GM19395 (cell line): Measurements from ENCODE around the gene TMEM53.

ENCODE experiments used
- ATAC-seq: cut with Tn5 transposase; IDR thresholded peaks from one replicate; pipeline ENCODE4 v1.9.1; 2021; ENCODE audit warnings: mild to moderate bottlenecking, moderate library complexity; ENCODE audit not compliant: unreplicated experiment

The TMEM53 gene

DNA sequence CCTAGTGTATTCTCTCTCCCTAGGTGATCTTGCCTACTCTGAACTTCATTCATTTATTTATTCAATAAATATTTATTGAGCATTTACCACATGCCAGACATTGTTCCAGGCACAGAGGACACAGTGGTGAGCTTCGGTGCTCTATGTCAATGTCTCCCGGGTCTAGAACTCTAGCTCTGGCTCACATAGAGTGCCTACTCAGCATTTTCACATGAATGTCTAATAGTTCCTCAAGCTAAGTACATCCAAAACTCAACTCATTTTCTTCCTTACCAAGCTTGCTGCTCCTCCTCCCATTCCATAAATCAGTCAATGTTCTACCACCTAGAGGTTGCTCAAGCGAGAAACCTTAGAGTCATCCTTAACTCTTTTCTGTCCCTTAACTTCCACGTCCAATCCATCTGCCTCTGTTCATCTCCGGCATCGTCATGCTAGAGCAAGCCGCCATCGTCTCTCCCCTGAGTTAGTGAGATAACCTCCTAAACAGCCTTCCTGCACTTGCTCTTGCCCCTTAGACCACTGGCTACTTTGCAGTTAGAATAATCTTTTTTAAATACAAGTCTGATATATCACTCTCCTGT lies 67.5 kb downstream of the TMEM53 start:
- ATAC-seq, result no peak

DNA sequence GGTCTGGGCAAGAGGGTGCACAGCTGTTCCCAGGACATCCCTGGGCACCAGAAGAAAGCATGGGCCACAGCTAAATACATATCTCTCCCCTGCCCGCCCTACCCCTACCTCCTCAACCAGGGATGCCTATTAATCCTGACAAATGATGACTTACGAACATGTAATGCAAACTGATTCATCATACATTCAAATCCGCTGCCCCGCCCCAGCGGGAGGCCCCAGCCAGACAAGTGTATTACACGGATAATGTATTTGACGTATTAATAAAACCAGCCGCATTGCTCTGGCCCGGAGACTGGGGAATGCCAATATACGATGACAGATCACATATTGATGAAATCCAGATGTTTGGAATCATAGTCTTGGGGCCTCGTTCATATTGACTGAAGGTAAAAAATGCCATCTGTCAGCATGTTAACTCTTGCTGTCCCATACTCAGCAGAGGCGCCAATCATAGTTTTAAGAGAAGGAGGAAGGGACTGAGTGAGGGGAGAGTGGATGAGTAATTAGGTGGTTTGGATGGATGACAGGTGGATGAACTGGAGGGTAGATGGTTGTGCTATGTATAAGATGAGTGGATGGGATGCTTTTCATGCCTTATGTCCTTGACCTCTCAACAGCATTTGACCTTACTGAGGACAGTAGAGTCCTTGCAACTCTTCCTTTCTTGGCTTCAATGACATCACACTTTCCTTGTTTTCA lies 68.2 kb downstream of the TMEM53 start:
- no peak for ATAC-seq

DNA sequence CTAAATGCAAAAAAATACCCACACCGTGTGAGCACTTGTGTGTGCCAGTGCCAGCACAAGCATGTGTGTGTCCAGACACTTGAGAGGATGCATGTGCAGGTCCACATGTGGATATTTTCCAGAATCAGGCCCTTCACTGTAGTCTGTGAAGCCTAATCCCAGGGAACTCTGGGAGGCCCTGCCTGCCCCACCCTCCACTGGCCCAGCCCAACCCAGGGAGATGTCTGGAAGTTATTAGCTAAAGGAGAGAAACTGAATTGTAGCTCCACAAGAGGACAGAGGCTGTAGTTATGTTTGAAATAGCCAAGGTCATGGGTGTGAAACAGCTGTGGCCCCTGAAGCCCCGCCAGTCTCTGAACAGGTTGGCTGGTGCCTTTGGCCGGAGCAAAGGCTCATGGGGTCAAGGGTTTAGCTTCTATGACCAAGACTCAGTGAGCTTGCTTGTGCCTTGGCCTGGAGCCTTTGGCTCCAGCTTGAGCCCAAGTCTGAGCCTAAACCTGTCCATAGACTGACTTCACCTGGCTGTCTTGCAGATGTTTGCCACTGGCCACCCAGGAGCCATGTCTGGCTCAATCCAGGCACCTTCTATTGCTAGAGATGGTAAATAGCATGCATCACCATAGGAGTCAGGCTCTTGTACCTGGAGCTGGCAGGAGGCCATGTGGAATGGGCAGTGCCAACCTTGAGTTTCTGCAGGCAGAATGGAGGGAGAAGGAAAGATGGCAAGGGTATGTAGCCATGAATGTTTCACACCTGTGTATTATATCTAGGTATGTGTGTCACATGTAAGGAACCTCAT lies 69.9 kb downstream of the TMEM53 start:
- ATAC-seq, result no peak

DNA sequence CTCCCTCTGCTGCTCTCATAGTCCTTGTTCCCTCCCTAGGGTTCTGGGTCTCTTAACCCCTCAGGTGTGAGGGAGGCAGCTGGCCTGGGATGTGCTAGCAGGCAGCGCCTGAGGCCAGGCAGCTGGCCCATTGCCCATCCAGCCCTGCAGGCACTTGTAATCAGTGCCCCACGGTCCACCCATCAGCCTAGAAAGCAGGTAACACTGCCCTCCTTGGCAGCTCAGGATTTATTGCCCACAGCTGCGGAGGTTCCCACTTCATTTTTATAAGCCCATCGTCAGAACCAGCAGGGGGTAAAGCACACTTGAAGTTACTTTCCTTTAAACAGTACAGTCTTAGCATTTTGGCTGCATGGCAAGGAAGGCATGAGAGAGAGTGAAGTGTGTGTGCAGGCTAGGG lies 70.6 kb downstream of the TMEM53 start:
- no peak for ATAC-seq
